Bronchus fibroblast of lung (primary cell): ENCODE measurements around the gene ZSWIM7. TPM values are rescaled to one million over a fixed set of nuclear protein-coding genes. Genes with fewer than 3 reads are reported as not detected.

Source experiments
- total RNA-seq: library from RNA; depleted of rRNA; stranded (reverse); fragments of >200 nt; gene quantifications from 2 replicates; pipeline ENCODE4 v1.2.3, GENCODE V29; 2015

Gene ZSWIM7, protein sequence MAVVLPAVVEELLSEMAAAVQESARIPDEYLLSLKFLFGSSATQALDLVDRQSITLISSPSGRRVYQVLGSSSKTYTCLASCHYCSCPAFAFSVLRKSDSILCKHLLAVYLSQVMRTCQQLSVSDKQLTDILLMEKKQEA
- total RNA-seq, result 12.4 and 14.0 TPM in 2 replicates

DNA sequence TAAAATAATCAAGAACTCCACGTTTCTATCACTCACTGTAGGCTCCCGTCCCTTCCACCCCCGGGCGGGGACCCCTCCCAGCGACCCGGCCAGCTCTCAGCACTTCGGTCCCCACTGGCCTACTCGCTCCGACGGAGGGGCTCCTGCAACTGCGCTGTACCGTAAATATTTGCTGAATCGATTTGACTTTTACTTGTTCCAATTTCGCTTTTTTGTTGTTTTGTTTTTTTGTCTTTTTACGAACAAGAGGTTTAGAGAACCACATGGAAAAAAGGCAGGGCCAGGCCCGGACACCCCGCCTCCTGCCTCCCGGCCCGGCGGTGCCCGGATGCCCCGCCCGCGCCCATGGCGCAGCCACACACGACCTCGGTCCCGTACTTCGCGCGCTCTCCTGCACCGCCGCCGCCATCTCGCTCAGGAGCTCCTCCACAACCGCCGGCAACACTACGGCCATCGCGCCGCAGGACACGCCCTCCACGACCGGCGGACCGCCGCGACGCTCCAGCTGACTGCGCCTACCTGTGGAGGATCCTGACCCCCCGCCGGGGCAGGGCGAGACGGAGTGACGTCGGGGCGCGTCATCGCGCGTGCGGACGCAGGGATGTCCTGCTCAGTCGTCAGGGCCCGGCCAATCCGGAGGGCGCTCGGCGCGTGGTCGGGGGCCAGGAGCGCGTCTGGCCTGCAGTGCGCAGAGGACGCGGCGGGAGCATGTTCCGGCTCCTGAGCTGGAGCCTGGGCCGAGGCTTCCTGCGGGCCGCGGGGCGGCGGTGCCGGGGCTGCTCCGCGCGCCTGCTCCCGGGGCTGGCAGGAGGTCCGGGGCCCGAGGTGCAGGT is at the start of gene ZSWIM7, which contains the start of gene TTC19:
TSS of gene ZSWIM7 (minus strand) at position 564 of the 833 bp plus-strand sequence. CDS start at position 454, 110 bp downstream.
TSS of gene TTC19 (plus strand) at position 684 of the 833 bp plus-strand sequence. CDS start at position 709, 25 bp downstream.

DNA sequence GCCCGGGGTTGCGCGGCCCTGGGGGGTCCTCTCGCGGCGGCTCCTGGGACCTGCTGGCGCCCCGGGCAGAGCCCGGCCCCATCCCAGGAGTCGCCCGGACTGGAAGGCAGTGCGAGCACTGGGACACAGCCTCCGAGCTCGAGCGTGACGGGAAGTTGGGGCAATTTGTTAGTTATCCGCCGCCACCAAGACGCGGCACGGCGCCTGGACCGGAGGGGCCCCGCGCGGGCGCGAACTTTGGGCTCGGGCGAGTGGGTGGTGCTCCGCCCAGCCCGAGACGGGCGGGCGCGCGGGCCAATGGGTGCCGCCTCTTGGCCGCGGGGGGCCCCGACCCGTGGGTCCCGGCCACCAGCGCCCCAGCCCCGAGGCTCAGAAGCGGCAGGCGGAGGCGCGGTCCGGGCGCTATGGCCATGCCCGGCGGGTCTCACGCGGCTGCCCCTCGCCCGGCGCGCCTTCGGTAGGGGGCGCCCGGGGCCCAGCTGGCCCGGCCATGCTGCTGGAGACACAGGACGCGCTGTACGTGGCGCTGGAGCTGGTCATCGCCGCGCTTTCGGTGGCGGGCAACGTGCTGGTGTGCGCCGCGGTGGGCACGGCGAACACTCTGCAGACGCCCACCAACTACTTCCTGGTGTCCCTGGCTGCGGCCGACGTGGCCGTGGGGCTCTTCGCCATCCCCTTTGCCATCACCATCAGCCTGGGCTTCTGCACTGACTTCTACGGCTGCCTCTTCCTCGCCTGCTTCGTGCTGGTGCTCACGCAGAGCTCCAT is 54.6 kb downstream of the ZSWIM7 start, which contains the start of gene ADORA2B:
TSS of gene ADORA2B (plus strand) at position 372 of the 768 bp plus-strand sequence. CDS start at position 491, 119 bp downstream.

Other genes with a start within 250 kb of the ZSWIM7 start
- 17.1 and 22.1 TPM in 2 replicates for gene ADORA2B, start 54.6 kb downstream of the ZSWIM7 start, total RNA-seq
- gene TTC19, start 120 bp upstream of the ZSWIM7 start, total RNA-seq, result 38.4 and 39.7 TPM in 2 replicates
- 56.9 and 58.0 TPM in 2 replicates for gene NCOR1, start 215.8 kb upstream of the ZSWIM7 start, total RNA-seq
- 18.7 and 20.8 TPM in 2 replicates for gene PIGL, start 217.5 kb upstream of the ZSWIM7 start, total RNA-seq